Measurements from ENCODE around the gene STX16. TPM values are rescaled to one million over a fixed set of nuclear protein-coding genes. Genes with fewer than 3 reads are reported as not detected.

The STX16 gene
- polyA plus RNA-seq, 3 donors, result 15.6 to 165 (median 27.4) TPM

GRCh38 chr20:58691773-58692578, 40.9 kb downstream of the STX16 start:
- peaks cover 34% of the 10 kb centered on the region for H3K4me1 Mint-ChIP-seq
- Histone ChIP-seq H3K36me3 (replicated peaks in 1 of 2; ENCODE audit: control insufficient read depth in 1 of 2, insufficient read depth in 2 of 2, low read length in 2 of 2) (peaks cover 19 to 25% of the 10 kb centered on the region in 2 donors), H3K27me3 (ENCODE audit: control insufficient read depth in 2 of 2, insufficient read depth in 2 of 2, low read length in 2 of 2) (no peaks in the 10 kb centered on the region), H3K4me3 (replicated peaks in 1 of 3; ENCODE audit: low read depth in 2 of 3, low read length in 3 of 3) (peak overlapping the region in 2 of 3 experiments; percentile 20 to 58), H3K4me1 (ENCODE audit: control insufficient read depth in 1 of 2, insufficient read depth in 2 of 2, low read length in 2 of 2) (peaks cover 47 to 61% of the 10 kb centered on the region in 2 donors), H4K20me1 (ENCODE audit: insufficient read depth, low read length) (no peaks in the 10 kb centered on the region), H3K27ac (ENCODE audit: low read depth in 1 of 2, low read length in 2 of 2) (peak overlapping the region; percentile 99), H3K4me2 (replicated peaks; ENCODE audit: extremely low read depth, low read length, poor library complexity, severe bottlenecking) (peak overlapping the region; percentile 54), H3K9me3 (replicated peaks in 1 of 2; ENCODE audit: control insufficient read depth in 1 of 2, insufficient read depth in 1 of 2, low read length in 2 of 2) (no peaks in the 10 kb centered on the region), H2AFZ (ENCODE audit: insufficient read depth, low read depth, low read length, poor library complexity, severe bottlenecking) (peak overlapping the region; percentile 74), H3K79me2 (ENCODE audit: insufficient read depth, low read length) (peaks cover 19% of the 10 kb centered on the region), H3K9ac (ENCODE audit: insufficient read depth, low read length, poor library complexity, severe bottlenecking) (peak overlapping the region; percentile 94)
- TF ChIP-seq CTCF (IDR thresholded peaks at IDR 0.05), result peak; percentile 20
- peak overlapping the region; percentile 72 to 84 for H3K4me3 Mint-ChIP-seq
- peak; percentile 93 to 94 (median 93) for DNase-seq
- peaks cover 0 to 4% (median 2%) of the 10 kb centered on the region in 3 donors for H3K27me3 Mint-ChIP-seq (ENCODE audit: low read depth in 3 of 3)
- H3K9me3 Mint-ChIP-seq, result no peaks in the 10 kb centered on the region
- H3K36me3 Mint-ChIP-seq, result peaks cover 7 to 8% of the 10 kb centered on the region in 2 donors
- H3K27ac Mint-ChIP-seq, result peak overlapping the region; percentile 99
- intact Hi-C loops (cut with micrococcal nuclease), result loop anchor here (2.0 to 5.0 kb wide), 2 partner anchors 39 to 455 kb away; no protein-coding TSS in a partner anchor
- 29% methylated on average over 28 of the region's 31 CpGs for WGBS (ENCODE audit: insufficient coverage)

GRCh38 chr20:58692579-58693225, 41.6 kb downstream of the STX16 start, which contains the start of gene NPEPL1:
TSS of gene NPEPL1 (plus strand) at chr20:58692800. CDS start at chr20:58692901, 101 bp downstream.
- Mint-ChIP-seq H3K27me3 (ENCODE audit: low read depth in 3 of 3) (peaks cover 0 to 4% (median 2%) of the 10 kb centered on the region in 3 donors), H3K9me3 (no peaks in the 10 kb centered on the region), H3K36me3 (peaks cover 7 to 8% of the 10 kb centered on the region in 2 donors), H3K4me1 (peaks cover 34% of the 10 kb centered on the region), H3K27ac (peak within 1 kb of the TSS; percentile 99), H3K4me3 (peak within 1 kb of the TSS; percentile 80 to 84)
- H3K4me1 ChIP-seq (ENCODE audit: control insufficient read depth in 1 of 2, insufficient read depth in 2 of 2, low read length in 2 of 2), result peaks cover 47 to 61% of the 10 kb centered on the region in 2 donors
- peak within 1 kb of the TSS; percentile 90 for H3K4me2 ChIP-seq (replicated peaks; ENCODE audit: extremely low read depth, low read length, poor library complexity, severe bottlenecking)
- H3K9ac ChIP-seq (ENCODE audit: insufficient read depth, low read length, poor library complexity, severe bottlenecking), result peak within 1 kb of the TSS; percentile 94
- no peak for TF ChIP-seq CTCF (IDR thresholded peaks at IDR 0.05)
- DNase-seq, result peak; percentile 55 to 78 (median 72)
- peak within 1 kb of the TSS; percentile 38 to 75 (median 53) for H3K4me3 ChIP-seq (replicated peaks in 1 of 3; ENCODE audit: low read depth in 2 of 3, low read length in 3 of 3)
- H2AFZ ChIP-seq (ENCODE audit: insufficient read depth, low read depth, low read length, poor library complexity, severe bottlenecking), result peak within 1 kb of the TSS; percentile 81
- no peaks in the 10 kb centered on the region for H3K27me3 ChIP-seq (ENCODE audit: control insufficient read depth in 2 of 2, insufficient read depth in 2 of 2, low read length in 2 of 2)
- intact Hi-C loops (cut with micrococcal nuclease), result loop anchor here (2.0 to 5.0 kb wide), 2 partner anchors 40 to 455 kb away; no protein-coding TSS in a partner anchor
- peaks cover 27 to 33% of the 10 kb centered on the region in 2 donors for H3K36me3 ChIP-seq (replicated peaks in 1 of 2; ENCODE audit: control insufficient read depth in 1 of 2, insufficient read depth in 2 of 2, low read length in 2 of 2)
- H3K27ac ChIP-seq (ENCODE audit: low read depth in 1 of 2, low read length in 2 of 2), result peak within 1 kb of the TSS; percentile 99
- peaks cover 19% of the 10 kb centered on the region for H3K79me2 ChIP-seq (ENCODE audit: insufficient read depth, low read length)
- WGBS (ENCODE audit: insufficient coverage), result 1% methylated on average over 93 of the region's 93 CpGs
- H3K9me3 ChIP-seq (replicated peaks in 1 of 2; ENCODE audit: control insufficient read depth in 1 of 2, insufficient read depth in 1 of 2, low read length in 2 of 2), result no peaks in the 10 kb centered on the region
- H4K20me1 ChIP-seq (ENCODE audit: insufficient read depth, low read length), result no peaks in the 10 kb centered on the region

Data from CD14-positive monocyte (primary cell).